Fibroblast of skin of back (primary cell): ENCODE results near the gene MAGEB5. TPM values are rescaled to one million over a fixed set of nuclear protein-coding genes. Genes with fewer than 3 reads are reported as not detected.
"Not testable (repeated sequence)": the region's sequence is repeated elsewhere in the genome, so short reads cannot be mapped to it uniquely, and the experiment has no call there.

Source experiments
- DNase-seq: peaks from one replicate; pipeline ENCODE4 v3.0.0-alpha.2; 2013
- polyA plus RNA-seq, 2 experiments: library from polyadenylated mRNA; unstranded; fragments of 120-200 nt; gene quantifications; one replicate each; pipeline ENCODE4 v1.2.1, GENCODE V29; 2013; ENCODE audit not compliant: insufficient read length in 2 of 2

The MAGEB5 gene, protein sequence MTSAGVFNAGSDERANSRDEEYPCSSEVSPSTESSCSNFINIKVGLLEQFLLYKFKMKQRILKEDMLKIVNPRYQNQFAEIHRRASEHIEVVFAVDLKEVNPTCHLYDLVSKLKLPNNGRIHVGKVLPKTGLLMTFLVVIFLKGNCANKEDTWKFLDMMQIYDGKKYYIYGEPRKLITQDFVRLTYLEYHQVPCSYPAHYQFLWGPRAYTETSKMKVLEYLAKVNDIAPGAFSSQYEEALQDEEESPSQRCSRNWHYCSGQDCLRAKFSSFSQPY
- polyA plus RNA-seq (2013, experiment 1 of 2; ENCODE audit: insufficient read length): not detected
- not detected for polyA plus RNA-seq (2013, experiment 2 of 2; ENCODE audit: insufficient read length)

DNA sequence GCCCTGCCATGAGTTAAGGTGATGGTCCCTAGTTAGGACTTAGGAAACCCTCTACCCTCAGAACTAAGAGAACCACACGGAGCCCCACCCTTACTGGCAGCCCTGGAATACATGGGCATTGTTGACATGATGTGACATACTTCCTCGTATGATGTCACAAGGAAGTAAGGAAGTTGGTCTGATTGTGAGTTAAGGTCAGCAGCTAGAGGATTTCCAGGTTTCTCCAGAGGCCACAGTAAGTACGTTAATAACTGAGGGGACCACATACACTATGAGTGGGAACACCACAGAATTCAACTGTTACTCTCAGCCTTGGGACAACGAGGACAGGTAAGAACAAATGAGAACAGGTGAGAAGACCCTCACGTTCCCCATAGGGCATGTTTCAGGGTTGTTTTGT is at the start of gene MAGEB5:
TSS of gene MAGEB5 (plus strand) at position 301 of the 400 bp plus-strand sequence. CDS start 1,133 bp downstream, outside the sequence.
- no peak for DNase-seq

DNA sequence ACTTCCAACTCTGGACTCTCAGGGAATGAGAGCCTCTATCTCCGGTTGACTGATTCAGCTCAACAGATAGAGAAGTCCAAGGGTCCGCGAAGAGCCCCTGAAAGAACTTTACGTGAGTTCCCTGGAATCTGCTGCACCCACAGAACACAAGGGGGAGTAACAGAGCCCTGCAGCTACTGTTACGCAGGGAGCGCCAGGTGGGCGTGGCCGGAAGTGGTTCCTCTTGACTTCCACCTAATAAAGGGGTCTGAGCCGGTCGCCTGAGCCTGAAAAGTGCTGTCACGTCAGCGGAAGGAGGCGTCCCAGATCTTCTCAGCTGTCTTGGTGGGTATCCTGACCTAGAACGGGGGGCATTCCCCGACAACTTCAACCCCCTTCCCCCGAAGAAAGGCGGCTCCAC is 23.8 kb upstream of the MAGEB5 start, which contains the start of gene MAGEB6:
TSS of gene MAGEB6 (plus strand) at position 237 of the 400 bp plus-strand sequence. CDS start 1,407 bp downstream, outside the sequence.
- DNase-seq: no peak

DNA sequence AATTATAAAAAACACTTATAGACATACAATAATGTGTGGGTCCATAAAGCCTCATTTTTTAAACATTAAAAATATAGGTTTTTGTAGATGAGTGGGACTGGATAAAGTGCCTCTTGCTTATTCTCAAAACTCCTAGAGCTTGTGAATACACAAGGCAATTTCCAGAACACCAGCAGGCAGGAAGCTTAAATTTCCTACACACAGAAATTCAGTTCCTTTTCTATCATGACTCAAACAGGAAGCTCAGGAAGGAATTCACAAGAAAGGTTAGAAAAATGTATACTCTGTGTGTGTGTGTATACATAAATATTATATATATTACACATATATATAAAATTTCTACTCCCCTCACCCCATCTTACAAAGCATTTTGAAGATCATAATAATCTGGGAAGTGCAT is 12.4 kb upstream of the MAGEB5 start:
- no peak for DNase-seq

DNA sequence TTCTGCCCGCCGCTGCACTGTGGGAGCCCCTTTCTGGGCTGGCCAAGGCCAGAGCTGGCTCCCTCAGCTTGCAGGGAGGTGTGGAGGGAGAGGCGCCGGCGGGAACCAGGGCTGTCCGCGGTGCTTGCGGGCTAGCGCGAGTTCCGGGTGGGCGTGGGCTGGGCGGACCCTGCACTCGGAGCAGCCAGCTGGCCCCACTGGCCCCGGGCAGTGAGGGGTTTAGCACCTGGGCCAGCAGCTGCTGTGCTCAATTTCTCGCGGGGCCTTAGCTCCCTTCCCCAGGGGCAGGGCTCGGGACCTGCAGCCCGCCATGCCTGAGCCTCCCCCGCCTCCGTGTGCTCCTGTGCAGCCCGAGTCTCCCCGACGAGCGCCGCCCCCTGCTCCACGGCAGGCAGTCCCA is 11.3 kb upstream of the MAGEB5 start:
- DNase-seq: not testable (repeated sequence)

DNA sequence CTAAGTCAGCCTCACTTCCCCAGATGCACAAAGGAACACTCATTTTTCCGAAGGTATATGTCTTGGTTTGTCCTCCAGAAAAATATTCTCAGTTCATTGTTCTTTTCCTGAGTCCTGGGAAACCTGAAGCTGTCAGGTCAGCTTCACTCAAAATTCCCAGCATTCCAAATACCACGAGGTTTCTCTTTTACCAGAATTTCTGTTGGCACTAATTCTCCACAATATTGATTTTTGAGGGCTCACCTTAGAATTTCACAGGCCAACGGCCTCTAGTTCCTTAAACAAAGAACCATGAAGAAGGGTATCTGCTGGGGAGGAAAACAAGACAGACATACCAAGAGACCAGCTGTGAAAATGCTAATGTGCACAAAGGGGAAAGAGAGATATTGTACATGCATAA is 8.0 kb upstream of the MAGEB5 start:
- DNase-seq: no peak

DNA sequence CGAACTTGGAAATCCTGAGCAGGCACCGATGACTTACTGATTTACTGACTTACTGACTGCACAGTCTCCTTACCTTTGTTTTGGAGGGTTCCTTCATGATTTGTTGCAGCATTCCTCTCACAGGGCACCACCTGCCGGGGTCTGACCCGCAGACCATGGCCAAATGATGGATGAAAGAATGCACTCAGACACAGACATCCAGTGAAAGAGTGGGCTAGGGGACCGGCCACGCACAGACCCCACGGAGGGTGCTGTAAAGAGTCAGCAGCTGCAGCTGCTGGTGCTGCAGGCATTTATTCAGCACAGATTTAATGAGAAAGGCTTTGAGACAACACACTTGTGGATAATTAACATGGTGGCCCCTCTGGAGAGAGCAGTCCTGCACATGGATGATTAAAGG is 3.4 kb downstream of the MAGEB5 start:
- no peak for DNase-seq

DNA sequence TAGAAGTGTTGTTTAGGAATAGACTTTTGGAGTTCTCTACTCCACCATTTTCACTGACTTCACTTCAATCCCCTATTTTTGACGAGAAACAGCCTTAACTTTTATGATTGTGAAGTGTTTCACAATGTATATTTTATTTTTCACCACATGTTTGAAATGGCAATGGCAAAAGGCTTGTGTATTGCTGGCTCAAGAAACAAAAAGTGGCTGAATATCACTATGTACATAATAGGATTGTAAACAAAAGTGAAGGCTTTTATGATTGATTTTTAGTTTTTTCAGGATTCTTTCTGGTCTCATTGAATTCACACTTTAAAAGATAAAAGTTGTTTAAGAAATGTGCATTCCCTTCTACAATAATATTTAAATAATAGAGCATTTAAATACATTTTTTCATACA is 18.2 kb downstream of the MAGEB5 start:
- DNase-seq: no peak

DNA sequence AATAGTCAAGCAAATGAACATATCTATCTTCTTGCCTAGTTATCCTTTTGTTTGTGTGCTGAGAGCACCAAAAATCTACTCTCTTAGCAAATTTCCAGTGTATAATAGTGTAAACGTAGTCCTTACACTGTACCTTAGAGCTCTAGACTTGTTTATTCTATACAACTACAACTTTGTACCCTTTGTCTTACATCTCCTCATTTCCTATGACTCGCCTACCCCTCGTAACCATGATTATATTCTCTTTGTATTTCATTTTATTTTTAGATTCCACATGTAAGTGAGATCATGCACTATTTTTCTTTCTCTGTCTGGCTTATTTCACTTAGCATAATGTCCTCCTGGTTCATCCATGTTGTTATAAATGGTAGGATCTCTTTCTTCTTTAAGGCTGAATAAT is 37.6 kb downstream of the MAGEB5 start:
- peak; percentile 1 for DNase-seq

DNA sequence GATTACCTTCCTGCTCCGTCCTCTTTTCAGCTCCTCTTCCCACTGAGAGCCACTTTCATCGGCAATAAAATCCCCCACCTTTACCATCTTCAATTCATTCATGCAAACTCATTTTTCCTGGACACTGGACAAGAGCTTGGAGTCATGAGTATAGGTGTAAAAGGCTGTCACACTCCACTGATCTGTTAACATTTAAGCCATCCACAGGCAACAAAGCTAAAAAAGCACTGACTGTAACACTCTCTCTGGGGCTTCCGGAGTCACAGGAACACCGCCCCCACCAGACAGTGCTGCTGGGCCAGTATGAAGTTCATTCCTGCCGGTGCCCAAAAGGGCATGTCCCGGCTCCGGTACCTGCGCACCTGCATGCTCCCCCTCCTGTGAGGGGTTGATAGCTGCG is 38.5 kb downstream of the MAGEB5 start:
- DNase-seq: no peak

DNA sequence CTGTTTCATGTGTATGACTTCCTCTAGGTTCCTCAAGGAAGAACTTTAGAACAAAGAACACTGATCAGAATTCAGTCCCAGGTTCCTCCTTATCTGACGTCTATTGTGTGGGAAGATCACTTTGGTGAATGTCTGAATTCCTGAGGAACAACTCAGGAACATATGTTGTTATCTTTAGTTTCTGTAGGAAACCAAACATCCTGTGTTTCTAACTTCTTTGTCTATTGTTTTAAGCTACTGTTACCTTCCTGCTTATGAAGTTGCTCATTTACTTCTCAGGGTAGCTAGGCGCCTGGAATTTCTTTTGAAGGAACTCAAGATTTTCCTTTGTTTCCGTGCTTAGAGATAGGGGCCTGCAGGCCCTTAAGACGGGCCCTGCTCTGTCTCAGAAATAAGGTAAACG is 46.2 kb downstream of the MAGEB5 start:
- peak; percentile 66 for DNase-seq
